ENCODE data around the gene TMEM141. TPM values are rescaled to one million over a fixed set of nuclear protein-coding genes. Genes with fewer than 3 reads are reported as not detected.
"Not testable (repeated sequence)": the region's sequence is repeated elsewhere in the genome, so short reads cannot be mapped to it uniquely, and the experiment has no call there.

The TMEM141 gene
- total RNA-seq, 1 donor from 2014 or later = 27.8 TPM

DNA sequence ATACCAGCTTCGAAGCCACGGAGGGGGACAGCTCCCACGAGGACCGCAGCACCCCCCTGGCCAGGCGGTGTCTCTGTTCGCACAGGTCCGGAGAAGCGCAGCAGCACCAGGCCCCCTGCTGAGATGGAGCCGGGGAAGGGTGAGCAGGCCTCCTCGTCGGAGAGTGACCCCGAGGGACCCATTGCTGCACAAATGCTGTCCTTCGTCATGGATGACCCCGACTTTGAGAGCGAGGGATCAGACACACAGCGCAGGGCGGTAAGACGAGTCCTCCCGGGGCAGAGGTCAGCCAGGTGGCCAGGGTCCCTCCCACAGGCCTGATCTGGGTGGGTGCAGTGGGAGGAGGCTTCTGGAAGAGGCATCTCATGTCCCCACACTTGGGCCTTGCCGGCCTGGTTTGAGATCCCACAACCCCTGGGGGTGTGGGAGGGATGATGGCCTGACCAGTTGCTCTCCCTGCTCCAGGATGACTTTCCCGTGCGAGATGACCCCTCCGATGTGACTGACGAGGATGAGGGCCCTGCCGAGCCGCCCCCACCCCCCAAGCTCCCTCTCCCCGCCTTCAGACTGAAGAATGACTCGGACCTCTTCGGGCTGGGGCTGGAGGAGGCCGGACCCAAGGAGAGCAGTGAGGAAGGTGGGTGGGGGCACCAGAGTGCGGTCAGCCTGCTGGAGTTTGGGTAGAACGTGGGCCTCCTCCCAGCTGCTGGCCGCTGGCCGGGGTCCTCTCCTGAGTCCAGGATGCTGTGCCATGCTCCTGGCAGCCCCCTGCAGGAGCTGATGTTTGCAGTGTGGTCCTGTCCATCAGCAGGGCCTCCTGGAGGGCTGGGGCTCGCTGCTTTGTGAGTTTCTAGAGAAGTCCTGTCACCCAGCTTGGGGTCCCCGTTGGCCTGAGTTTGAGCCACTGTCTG is 48.3 kb downstream of the TMEM141 start:
- Mint-ChIP-seq H3K9me3 (no peaks in the 10 kb centered on the region), H3K27ac (ENCODE audit: unreplicated experiment) (peak overlapping the region; percentile 96), H3K4me1 (peaks cover 19% of the 10 kb centered on the region), H3K4me3 (peak overlapping the region; percentile 84), H3K27me3 (ENCODE audit: low read depth) (peaks cover 24% of the 10 kb centered on the region), H3K36me3 (ENCODE audit: low read depth) (peaks cover 4% of the 10 kb centered on the region)
- TF ChIP-seq, protein P1, sequence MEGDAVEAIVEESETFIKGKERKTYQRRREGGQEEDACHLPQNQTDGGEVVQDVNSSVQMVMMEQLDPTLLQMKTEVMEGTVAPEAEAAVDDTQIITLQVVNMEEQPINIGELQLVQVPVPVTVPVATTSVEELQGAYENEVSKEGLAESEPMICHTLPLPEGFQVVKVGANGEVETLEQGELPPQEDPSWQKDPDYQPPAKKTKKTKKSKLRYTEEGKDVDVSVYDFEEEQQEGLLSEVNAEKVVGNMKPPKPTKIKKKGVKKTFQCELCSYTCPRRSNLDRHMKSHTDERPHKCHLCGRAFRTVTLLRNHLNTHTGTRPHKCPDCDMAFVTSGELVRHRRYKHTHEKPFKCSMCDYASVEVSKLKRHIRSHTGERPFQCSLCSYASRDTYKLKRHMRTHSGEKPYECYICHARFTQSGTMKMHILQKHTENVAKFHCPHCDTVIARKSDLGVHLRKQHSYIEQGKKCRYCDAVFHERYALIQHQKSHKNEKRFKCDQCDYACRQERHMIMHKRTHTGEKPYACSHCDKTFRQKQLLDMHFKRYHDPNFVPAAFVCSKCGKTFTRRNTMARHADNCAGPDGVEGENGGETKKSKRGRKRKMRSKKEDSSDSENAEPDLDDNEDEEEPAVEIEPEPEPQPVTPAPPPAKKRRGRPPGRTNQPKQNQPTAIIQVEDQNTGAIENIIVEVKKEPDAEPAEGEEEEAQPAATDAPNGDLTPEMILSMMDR (conservative IDR thresholded peaks at IDR 0.05) = no peak
- no peak for DNase-seq (ENCODE audit: low read depth, low spot score)

DNA sequence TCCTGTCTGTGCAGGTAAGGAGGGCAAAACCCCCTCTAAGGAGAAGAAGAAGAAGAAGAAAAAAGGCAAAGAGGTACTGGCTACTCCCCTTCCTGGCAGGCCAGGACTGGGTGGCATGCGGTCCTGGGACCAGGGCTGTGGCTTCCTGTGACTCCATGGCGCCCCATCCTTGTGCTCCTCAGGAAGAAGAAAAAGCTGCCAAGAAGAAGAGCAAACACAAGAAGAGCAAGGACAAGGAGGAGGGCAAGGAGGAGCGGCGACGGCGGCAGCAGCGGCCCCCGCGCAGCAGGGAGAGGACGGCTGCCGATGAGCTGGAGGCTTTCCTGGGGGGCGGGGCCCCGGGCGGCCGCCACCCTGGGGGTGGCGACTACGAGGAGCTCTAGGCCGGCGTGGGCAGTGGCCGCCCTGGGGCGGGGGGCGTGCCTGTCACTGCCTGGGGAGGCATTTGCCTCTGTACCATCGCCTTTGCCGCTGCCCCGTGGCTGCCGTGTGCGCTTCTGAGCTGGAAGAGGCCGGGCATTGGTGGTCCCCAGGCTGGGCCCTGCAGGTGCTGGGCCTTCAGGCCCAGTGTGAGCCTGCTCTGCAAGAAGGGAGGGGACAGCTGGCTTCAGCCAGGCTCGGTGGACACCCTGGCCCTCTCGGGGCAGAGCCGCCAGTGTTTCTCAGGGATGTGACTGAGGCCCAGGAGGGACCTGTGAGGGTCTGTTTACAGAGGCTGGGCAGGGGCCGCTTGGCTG is 49.2 kb downstream of the TMEM141 start:
- no peaks in the 10 kb centered on the region for H3K9me3 Mint-ChIP-seq
- H3K36me3 Mint-ChIP-seq (ENCODE audit: low read depth) = peaks cover 4% of the 10 kb centered on the region
- peaks cover 19% of the 10 kb centered on the region for H3K4me1 Mint-ChIP-seq
- peaks cover 26% of the 10 kb centered on the region for H3K27me3 Mint-ChIP-seq (ENCODE audit: low read depth)
- DNase-seq (ENCODE audit: low read depth, low spot score) = no peak
- H3K27ac Mint-ChIP-seq (ENCODE audit: unreplicated experiment) = peak overlapping the region; percentile 96
- TF ChIP-seq, protein P1 (conservative IDR thresholded peaks at IDR 0.05) = no peak
- H3K4me3 Mint-ChIP-seq = peak overlapping the region; percentile 85

DNA sequence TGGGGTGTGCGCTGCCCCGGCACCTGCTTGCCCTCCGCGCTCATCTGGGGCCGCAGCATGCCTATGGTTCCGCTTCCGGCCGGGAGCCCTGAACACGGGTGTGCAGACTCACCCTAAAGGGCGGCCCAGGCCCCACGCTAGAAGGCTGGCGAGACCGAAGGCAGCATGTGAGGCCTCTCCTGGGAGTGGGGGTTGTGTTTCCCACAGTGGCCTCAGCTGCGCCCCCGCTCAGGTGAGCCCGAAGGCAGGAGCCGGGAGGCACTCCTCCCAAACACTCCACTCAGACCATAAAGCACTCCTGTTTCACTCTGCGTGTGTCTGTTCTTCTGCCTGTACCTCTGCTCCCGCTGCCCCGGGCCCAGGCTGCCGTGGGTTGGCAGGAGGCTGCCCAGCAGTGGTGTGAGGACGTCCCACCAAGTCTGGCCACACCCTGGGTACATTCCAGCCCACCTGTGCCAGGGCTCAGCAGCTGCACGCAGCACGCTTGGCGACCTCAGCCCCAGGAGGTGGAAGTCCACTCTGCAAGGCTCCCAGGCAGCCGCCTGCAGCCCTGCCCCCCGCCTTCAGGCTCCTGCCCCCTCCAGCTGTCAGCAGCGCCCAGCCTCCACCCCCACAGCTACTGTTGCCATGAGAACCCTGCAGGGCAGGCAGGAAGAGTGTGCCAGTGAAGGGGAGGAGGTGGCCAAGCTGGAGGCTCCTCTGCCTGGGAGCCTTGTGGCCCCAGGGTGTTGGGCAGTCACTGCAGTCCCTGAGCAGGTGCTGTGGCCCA is 49.9 kb downstream of the TMEM141 start:
- H3K36me3 Mint-ChIP-seq (ENCODE audit: low read depth) = peaks cover 4% of the 10 kb centered on the region
- TF ChIP-seq, protein P1 (conservative IDR thresholded peaks at IDR 0.05) = no peak
- no peaks in the 10 kb centered on the region for H3K9me3 Mint-ChIP-seq
- H3K4me3 Mint-ChIP-seq = peak overlapping the region; percentile 85
- DNase-seq (ENCODE audit: low read depth, low spot score) = no peak
- peaks cover 27% of the 10 kb centered on the region for H3K27me3 Mint-ChIP-seq (ENCODE audit: low read depth)
- peaks cover 19% of the 10 kb centered on the region for H3K4me1 Mint-ChIP-seq
- no peak overlapping the region for H3K27ac Mint-ChIP-seq (ENCODE audit: unreplicated experiment)

DNA sequence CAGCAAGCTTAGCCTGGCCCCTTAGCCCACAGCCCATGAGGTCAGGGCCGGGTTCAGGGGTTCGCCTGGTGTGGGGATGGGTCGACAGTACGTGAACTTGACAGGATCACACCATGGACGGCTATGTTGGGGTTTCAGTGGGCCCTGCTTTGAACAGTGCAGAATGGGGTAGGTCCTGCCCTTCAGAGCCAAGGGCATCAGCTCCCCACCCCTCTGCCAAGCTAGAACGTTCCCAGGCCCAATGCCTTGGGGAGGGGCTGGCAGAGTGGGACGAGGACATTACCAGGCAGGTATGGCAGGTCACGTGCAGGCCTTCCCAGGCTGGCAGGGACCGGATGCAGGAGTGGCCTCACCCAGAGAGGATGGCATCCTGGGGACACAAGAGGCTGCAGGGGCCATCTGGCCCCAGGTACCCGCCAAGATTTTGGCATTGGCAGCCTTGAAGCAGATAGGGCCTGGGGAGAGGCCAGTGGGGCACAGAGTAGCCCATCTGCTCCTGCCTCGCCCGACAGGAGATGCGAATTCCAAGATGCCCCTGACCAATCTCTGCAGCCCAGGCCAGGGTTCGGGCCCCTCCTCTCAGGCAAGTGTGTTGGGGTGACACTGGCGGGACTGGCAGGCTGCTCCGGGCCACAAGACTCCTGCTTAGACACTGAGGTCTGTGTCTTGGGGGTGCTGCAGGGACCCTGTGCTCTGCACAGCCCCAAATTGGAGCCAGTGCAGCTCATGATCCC is 50.7 kb downstream of the TMEM141 start:
- Mint-ChIP-seq H3K27me3 (ENCODE audit: low read depth) (peaks cover 33% of the 10 kb centered on the region), H3K4me3 (peak overlapping the region; percentile 85), H3K4me1 (peaks cover 19% of the 10 kb centered on the region)
- not testable (repeated sequence) for DNase-seq (ENCODE audit: low read depth, low spot score); H3K9me3 Mint-ChIP-seq; H3K36me3 Mint-ChIP-seq (ENCODE audit: low read depth); H3K27ac Mint-ChIP-seq (ENCODE audit: unreplicated experiment)

DNA sequence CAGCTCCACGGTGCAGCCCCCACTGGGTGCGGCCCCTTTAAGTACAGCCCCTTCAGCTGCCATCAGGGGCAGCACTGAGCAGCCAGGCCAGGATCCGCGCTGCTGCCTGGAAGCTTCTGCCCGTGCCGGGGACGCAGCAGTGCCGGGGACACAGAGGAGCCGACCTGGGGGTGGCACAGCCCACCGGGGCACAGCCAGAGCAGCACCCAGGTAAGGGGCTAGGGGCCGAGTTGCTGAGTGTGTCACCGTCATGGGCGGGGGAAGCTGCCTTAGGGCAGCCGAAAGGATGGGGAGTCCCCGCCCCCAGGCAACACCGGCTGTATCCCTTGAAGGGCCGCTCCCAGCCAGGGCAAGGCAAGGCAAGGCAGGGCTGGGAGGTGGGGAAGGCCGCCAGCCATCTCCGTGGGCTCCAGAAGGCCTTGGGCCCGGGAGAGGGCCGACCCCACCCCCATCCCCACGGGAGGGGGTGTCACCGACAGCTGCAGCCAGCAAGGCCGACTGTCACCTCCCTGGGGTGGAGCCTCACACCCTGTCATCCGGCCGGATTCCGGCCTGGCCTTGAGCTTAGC is 51.3 kb downstream of the TMEM141 start, which contains the start of gene AJM1:
Gene AJM1 (plus strand): TSS at position 99 of the 569 bp plus-strand sequence. CDS start 1,937 bp downstream, outside the sequence.
- H3K27me3 Mint-ChIP-seq (ENCODE audit: low read depth) = peaks cover 38% of the 10 kb centered on the region
- peaks cover 19% of the 10 kb centered on the region for H3K4me1 Mint-ChIP-seq
- peak; percentile 86 for DNase-seq (ENCODE audit: low read depth, low spot score)
- peak within 1 kb of the TSS; percentile 85 for H3K4me3 Mint-ChIP-seq
- not testable (repeated sequence) for H3K36me3 Mint-ChIP-seq (ENCODE audit: low read depth); H3K9me3 Mint-ChIP-seq; H3K27ac Mint-ChIP-seq (ENCODE audit: unreplicated experiment)
- TF ChIP-seq, protein P1 (conservative IDR thresholded peaks at IDR 0.05) = peak; percentile 88

Measured in neural crest cell (in vitro differentiated cells).